GM18907 (cell line): Measurements from ENCODE around the gene EPHA2.
"Not testable (repeated sequence)": the region's sequence is repeated elsewhere in the genome, so short reads cannot be mapped to it uniquely, and the experiment has no call there.

Experiments
- ATAC-seq: cut with Tn5 transposase; IDR thresholded peaks from one replicate; pipeline ENCODE4 v1.9.1; 2021; ENCODE audit warnings: mild to moderate bottlenecking, moderate library complexity; ENCODE audit not compliant: unreplicated experiment

EPHA2 gene

GRCh38 chr1:16168622-16169360, 12.9 kb upstream of the EPHA2 start:
- no peak for ATAC-seq

DNA sequence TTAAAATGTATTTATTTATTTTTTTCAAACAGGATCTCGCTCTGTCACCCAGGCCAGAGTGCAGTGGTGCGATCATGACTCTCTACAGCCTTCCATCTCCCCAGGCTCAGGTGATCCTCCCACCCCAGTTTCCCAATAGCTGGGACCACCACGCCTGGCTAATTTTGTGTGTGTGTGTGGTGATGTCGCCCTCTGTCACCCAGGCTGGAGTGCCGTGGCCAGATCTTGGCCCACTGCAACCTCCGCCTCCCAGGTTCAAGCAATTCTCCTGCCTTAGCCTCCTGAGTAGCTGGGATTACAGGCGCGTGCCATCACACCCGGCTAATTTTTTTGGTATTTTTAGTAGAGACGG, 12.3 kb upstream of the EPHA2 start:
- ATAC-seq, result not testable (repeated sequence)

- ATAC-seq, result peak; percentile 51
Observed at GRCh38 chr1:16167331-16168143, 11.7 kb upstream of the EPHA2 start.

GRCh38 chr1:16166117-16166516, 10.2 kb upstream of the EPHA2 start:
- ATAC-seq, result no peak

DNA sequence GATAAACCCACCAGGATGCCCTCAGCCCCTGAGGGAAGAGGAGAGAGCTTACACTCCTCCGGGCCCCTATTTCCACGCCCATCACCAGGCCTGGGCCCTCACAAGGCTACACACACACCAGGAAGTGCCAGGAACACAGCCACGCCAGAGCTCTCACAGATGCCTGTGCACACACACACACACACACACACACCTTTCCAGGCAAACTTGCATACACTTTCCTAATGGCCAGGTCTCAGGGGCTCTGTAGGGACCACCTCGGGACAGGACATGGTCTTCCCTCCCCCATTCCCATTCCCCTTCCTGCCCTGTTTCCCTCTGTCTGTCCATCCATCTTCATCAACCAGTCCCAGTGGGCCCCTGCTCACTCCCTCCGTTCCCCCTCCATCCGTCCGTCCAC, 9.7 kb upstream of the EPHA2 start:
- ATAC-seq, result no peak

DNA sequence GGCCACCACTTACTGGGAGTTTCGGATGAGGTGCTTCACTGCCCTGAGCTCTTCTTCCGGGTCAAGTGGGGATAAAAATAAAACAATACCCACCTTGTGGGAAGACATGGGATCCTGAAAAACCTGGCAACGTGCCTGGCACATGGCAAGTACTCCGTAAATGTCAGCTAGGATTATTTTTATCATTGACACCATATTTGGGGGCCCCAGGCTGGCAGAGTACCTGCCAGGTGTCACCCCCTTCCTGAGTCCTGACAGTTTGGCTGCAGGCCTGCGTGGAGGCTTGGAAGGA, 9.2 kb upstream of the EPHA2 start:
- no peak for ATAC-seq

GRCh38 chr1:16164213-16165072, 8.6 kb upstream of the EPHA2 start:
- no peak for ATAC-seq

DNA sequence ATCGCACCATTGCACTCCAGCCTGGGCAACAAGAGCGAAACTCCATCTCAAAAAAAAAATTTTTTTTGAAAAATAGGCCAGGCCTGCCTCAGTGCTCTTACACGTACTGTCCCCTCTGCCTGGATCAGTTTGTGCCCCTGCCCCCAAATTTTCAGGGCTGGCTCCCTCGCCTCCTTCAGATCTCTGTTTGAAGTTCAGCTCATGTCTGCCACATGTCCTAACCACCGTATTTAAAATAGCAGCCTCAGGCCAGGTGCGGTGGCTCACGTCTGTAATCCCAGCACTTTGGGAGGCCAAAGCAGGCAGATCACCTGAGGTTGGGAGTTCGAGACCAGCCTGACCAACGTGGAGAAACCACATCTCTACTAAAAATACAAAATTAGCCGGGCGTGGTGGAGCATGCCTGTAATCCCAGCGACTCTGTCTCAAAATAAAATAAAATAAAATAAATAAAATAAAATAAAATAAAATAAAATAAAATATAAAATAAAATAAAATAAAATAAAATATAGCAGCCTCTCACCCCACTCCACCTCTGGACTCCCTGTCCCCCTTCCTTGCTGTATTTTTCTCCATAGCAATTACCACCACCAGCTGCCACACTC, 7.8 kb upstream of the EPHA2 start:
- ATAC-seq, result not testable (repeated sequence)

GRCh38 chr1:16162163-16162822, 6.4 kb upstream of the EPHA2 start:
- ATAC-seq, result no peak

DNA sequence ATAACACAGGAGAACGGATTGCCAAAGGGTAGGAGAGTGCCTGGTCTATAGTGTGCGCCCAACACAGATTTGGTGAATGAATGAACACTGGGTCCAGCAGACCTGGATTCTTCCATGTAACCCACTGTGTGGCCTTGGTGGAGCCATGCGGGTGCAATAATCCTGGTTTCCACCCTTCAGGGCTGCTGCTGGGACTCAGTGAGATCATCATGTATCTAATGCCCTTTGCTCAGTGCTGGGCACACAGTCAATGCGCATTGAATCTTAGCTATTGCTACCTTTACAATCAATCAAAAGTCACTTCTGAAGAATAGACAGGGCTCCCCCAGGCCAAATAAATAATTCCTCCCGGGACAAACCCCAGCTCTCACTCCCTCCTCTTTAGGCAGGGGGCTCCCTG, 5.8 kb upstream of the EPHA2 start:
- no peak for ATAC-seq

DNA sequence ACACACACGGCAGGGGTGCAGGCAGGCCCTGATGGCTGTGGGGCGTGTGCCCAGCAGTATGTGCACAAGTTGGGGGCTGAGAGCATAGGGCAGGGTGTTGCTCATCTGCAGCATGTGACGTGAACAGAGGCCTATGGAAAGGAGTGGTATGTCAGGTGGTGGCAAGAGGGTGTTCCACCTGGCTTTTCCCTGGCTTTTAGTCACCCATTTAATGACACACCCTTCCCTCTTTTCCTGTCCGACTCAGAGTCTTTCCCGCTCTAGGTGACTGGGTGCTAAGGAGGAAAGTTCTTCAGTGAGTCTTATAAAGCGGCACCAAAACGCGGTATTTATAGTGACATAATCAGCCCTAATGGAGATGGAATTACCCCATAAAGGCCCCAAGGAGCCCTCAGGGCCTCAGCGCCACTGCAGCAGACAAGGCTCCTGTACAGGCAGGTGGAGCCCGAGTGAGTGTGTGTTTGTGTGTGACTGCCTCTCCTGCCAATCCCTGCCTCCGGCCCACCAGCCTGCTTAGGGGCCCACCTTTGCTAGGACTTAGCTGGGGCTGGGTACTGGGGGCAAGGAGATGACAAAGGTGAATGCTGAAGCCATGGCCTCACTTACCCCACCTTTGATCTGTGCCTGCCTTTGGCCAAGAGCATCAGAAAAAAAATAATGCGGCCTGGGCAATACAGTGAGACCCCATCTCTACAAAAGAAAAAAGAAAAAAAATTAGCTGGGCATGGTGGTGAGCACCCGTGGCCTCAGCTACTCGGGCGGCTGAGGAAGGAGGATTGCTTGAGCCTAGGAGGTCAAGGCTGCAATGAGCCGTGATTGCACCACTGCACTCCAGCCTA, 3.3 kb upstream of the EPHA2 start:
- no peak for ATAC-seq

DNA sequence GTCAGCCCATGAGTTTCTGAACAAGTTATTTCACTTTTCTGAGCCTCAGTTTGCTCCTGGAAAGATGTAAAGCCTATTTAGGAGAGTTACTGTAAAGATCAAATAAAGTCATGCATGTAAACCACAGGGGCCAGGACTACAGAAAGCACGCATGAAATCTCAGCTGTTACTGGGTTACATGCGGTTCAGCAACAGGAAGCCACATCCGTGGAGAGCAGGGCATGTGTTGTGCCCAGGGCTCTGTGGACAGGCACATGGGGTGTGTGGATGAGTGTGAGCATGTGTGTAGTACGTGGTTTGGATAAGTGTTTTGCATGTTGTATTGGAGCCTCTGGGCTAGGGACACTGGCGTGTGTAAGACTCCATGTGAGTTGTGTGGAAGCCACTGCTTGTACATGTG, 2.2 kb upstream of the EPHA2 start:
- no peak for ATAC-seq

DNA sequence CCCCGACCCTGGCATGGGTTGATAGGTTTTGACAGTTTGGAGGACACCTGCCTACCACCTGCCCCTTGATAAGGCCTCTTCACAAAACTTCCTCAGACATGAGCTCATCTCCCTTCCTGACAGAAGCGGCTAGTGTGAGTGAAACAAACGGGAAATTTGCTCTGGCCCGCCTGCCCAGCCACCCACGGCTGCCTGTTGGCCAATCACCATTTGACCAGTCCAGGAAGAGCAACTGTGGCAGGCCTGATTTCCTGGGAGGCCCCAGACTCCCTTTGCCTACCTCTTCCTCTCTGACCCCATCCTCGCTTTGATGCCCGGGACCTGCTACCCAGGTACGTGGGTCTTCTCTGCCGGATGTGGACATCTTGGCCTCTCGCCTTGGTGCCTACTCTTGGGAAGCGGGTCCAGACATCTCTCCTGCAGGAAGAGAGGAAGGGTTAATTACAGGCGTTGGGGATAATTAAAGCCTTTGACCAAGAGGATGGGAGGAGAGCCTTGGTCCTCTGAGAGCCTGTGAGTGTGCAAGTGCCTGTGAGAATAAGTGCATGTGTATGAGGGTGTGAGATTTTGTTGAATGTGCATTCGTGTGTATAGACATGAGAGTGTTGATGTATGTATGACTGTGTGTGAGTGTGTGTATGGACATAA, 1.1 kb upstream of the EPHA2 start:
- no peak for ATAC-seq

DNA sequence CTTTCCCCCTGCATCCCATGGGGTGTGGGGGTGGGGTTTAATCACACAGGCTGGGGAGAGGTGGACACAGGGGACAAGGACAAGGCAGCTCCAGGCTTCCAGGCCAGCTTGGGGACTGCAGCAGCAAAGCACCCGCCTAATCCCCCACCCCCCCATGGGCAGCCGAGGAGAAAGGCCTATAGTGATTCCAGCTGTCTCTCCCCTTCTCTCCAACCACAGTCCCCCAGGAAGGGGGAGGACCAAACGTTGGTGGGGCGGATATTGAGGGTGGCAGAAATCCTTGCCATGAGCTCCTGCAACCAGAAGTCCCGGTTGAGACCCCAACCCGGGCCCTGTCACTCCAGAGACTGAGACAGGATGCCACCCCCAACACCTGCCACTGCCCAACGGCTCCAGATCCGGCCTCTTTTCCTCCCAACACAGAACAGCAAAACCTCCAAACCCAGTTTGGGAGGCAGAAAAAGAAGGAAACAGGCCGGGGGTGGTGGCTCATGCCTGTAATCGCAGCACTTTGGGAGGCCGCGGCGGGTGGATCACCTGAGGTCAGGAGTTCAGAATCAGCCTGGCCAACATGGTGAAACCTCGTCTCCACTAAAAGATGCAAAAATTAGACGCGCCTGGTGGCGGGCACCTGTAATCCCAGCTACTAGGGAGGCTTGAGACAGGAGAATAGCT, 1.7 kb downstream of the EPHA2 start:
- no peak for ATAC-seq

- ATAC-seq, result no peak
Observed at GRCh38 chr1:16153096-16153998, 2.5 kb downstream of the EPHA2 start.

GRCh38 chr1:16152481-16153087, 3.3 kb downstream of the EPHA2 start:
- ATAC-seq, result no peak

DNA sequence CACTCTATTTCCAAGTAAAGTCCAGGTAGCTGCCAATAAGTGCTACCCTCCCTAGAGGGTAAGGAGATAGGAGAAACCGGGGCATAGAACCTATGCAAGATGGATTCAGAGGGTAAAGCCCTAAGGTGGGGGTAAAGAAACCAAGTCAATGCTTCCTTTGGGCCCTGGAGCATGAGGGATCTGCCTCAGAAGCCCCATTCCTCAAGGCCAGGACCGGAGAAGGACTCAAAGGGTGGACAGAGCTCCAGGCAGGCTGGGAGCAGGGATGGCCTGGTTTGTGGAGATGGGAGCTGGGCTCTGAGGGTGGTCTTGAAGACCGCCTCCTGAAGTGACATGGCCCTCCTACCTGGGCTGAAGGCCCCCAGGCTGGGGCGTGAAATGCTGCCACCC, 3.9 kb downstream of the EPHA2 start:
- no peak for ATAC-seq
